Measurements from ENCODE around the gene EXOC4. TPM values are rescaled to one million over a fixed set of nuclear protein-coding genes. Genes with fewer than 3 reads are reported as not detected.

Gene EXOC4
- total and polyA plus RNA-seq, 2 donors (not counting 3 experiments of a cell fraction or from before 2014, with no cell fraction given), result 20.3 to 73.1 TPM

DNA sequence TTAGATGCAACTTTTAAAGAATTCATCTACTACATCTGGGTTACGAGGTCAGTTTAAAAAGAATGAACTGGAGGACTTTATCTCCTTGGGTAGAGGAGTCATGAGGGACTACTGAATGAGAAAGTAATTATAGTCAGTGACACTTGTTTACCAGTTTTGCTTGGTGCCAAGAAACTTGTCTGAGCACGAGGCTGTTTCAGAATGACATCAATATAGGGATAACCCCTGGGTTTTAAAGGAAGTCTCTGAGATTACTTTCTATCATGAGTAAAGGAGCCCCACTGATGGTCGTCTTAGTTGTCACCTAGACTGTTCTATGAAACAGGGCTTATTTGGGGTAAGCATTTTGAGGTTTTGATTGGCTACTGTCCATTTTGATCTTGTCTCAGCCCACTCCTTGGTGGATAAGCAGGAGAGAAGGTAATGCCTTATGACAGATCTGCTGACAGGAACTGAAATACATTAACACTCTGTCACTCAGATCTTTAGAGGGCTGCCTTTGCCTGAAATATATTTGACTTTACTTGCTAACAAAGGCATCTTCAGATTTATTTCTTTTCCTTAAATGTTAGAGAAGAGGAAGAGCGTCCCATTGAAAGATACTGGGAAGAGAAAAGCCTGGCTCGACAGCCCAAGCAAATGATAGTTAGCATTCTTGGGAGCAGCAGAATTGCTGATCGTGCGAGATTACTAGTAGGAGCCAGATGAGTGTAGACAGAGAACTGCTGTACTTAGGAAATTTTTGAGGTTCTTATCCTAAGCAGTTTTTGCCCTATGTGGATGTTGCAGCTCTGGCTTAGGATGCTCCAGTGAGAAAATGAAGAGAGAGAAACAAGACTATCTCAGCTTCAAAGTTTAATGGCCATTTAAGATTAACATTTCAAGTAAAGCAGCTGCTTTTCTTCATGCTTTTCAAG, 575.1 kb downstream of the EXOC4 start:
- dilution Hi-C loops (cut with MboI; ENCODE audit: extremely low pct_ligation_motif_present, low sequenced_read_pairs), result no loop called here
- Histone ChIP-seq H3K9ac (replicated peaks; ENCODE audit: extremely low read depth, insufficient read depth, low read length) (no peak overlapping the region), H3K4me1 (ENCODE audit: control insufficient read depth, extremely low read depth, insufficient read depth, low read length) (no peaks in the 10 kb centered on the region), H3K4me2 (ENCODE audit: insufficient read depth, low read length) (no peak overlapping the region), H3K27me3 (ENCODE audit: control insufficient read depth in 2 of 2, insufficient read depth in 2 of 2, low read length in 2 of 2) (no peaks in the 10 kb centered on the region), H3K27ac (ENCODE audit: insufficient read depth, low read depth, low read length) (no peak overlapping the region), H3K36me3 (ENCODE audit: control insufficient read depth in 2 of 2, extremely low read depth in 1 of 2, insufficient read depth in 2 of 2, low read length in 2 of 2) (no peaks in the 10 kb centered on the region), H4K20me1 (replicated peaks; ENCODE audit: control insufficient read depth, extremely low read depth, insufficient read depth, low read length) (no peaks in the 10 kb centered on the region), H3K9me1 (replicated peaks; ENCODE audit: control insufficient read depth, extremely low read depth, insufficient read depth, low read length) (no peaks in the 10 kb centered on the region), H3K79me2 (ENCODE audit: control insufficient read depth, insufficient read depth, low read length) (no peaks in the 10 kb centered on the region), H3K9me3 (replicated peaks; ENCODE audit: control insufficient read depth, insufficient read depth, low read length) (no peaks in the 10 kb centered on the region), H3K4me3 (replicated peaks in 1 of 3; ENCODE audit: insufficient read depth in 1 of 3, low read depth in 1 of 3, low read length in 3 of 3) (no peak overlapping the region), H2AFZ (ENCODE audit: low read depth, low read length) (no peak overlapping the region)
- no peak for DNase-seq (ENCODE audit: low read depth, low spot score)
- intact Hi-C loops (cut with micrococcal nuclease), result no loop called here
- ChIA-PET POLR2A (no interaction called here), CTCF (interaction anchor here (1.6 kb wide), 1 partner anchor 8 kb away, joined by 4 read pairs; no protein-coding TSS in a partner anchor)
- TF ChIP-seq, protein P1, sequence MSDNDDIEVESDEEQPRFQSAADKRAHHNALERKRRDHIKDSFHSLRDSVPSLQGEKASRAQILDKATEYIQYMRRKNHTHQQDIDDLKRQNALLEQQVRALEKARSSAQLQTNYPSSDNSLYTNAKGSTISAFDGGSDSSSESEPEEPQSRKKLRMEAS (IDR thresholded peaks at IDR 0.05; ENCODE audit: insufficient read depth, insufficient read length), result no peak
- TF ChIP-seq EZH2 (IDR thresholded peaks at IDR 0.05; ENCODE audit: borderline replicate concordance, low read depth, low read length, severe bottlenecking), result no peak
- TF ChIP-seq, protein P2, sequence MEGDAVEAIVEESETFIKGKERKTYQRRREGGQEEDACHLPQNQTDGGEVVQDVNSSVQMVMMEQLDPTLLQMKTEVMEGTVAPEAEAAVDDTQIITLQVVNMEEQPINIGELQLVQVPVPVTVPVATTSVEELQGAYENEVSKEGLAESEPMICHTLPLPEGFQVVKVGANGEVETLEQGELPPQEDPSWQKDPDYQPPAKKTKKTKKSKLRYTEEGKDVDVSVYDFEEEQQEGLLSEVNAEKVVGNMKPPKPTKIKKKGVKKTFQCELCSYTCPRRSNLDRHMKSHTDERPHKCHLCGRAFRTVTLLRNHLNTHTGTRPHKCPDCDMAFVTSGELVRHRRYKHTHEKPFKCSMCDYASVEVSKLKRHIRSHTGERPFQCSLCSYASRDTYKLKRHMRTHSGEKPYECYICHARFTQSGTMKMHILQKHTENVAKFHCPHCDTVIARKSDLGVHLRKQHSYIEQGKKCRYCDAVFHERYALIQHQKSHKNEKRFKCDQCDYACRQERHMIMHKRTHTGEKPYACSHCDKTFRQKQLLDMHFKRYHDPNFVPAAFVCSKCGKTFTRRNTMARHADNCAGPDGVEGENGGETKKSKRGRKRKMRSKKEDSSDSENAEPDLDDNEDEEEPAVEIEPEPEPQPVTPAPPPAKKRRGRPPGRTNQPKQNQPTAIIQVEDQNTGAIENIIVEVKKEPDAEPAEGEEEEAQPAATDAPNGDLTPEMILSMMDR (IDR thresholded peaks at IDR 0.05; ENCODE audit: extremely low read depth in 1 of 2, insufficient read depth in 1 of 2, low read depth in 1 of 2, low read length in 2 of 2), result no peak
- no peak for TF ChIP-seq POLR2A (IDR thresholded peaks at IDR 0.05; ENCODE audit: low read depth, low read length)
- TF ChIP-seq JUN (IDR thresholded peaks at IDR 0.05; ENCODE audit: borderline replicate concordance, insufficient read depth, insufficient read length, low read depth), result no peak
- TF ChIP-seq FOS (IDR thresholded peaks at IDR 0.05; ENCODE audit: borderline replicate concordance, insufficient read depth, low read length), result no peak
- TF ChIP-seq POLR2AphosphoS5 (IDR thresholded peaks at IDR 0.05; ENCODE audit: insufficient read depth, low read depth, low read length), result no peak
- TF ChIP-seq MYC (IDR thresholded peaks at IDR 0.05; ENCODE audit: low read depth, low read length), result no peak
- TF ChIP-seq GATA2 (IDR thresholded peaks at IDR 0.05; ENCODE audit: insufficient read depth, insufficient read length, low read depth, low read length), result no peak
- no peak for FAIRE-seq
- BruUV-seq (replicated peaks), result no TSS peak
